ENCODE results near the gene ULK3. TPM values are rescaled to one million over a fixed set of nuclear protein-coding genes. Genes with fewer than 3 reads are reported as not detected.

ULK3 gene
- polyA plus RNA-seq, 2 of the 4 experiments (the other 2 are of a cell fraction), result 28.1 to 48.9 TPM

DNA sequence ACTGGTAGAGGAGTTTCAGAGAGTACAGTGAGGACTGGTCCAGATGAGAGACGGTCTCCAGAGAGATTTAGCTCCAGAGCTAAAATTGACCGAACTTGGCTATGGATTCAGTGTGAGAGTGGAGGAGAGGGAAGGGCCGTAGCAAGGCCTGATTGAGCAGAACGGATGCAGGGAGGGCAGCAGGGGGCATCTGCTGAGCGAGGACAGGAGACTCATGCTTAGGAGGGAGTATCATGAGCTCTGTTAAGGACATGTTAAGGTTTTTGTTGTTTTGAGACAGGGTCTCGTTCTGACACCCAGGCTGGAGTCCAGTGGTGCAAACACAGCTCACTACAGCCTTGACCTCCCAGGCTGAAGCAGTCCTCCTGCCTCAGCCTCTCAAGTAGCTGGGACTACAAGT is 38.0 kb downstream of the ULK3 start:
- CTCF ChIA-PET, result interaction anchor here (1.2 to 66.7 kb wide), 3 partner anchors 14 to 165 kb away, joined by 3 to 1908 read pairs (median 1908); partner anchors contain the start of genes CPLX3, CSK, LMAN1L and ULK3
- Histone ChIP-seq H3K4me1 (peaks cover 2% of the 10 kb centered on the region; the same call in 1 of the 3 replicates), H3K27ac (no peak overlapping the region), H3K9me3 (no peaks in the 10 kb centered on the region), H3K4me2 (no peak overlapping the region), H3K4me3 (no peak overlapping the region)
- DNase-seq (ENCODE audit: low read depth in 1 of 2, low spot score in 1 of 2) (no peak), ATAC-seq (no peak), FAIRE-seq (no peak)
- POLR2A ChIA-PET, result no interaction called here
- WGBS (ENCODE audit: missing lambda C conversion rate), result 93% methylated on average over 6 of the region's 6 CpGs
- TF ChIP-seq NR3C1 (IDR thresholded peaks at IDR 0.05) (no peak), POLR2AphosphoS2 (conservative IDR thresholded peaks at IDR 0.05; ENCODE audit: low read length) (no peak), CBX2 (IDR thresholded peaks at IDR 0.05; ENCODE audit: borderline replicate concordance, low read depth) (no peak), NFE2L2 (conservative IDR thresholded peaks at IDR 0.05; ENCODE audit: low read length) (no peak), SMC3 (IDR thresholded peaks at IDR 0.05) (no peak), ZNF302 (CRISPR knock-in tag; IDR thresholded peaks at IDR 0.05) (no peak)

DNA sequence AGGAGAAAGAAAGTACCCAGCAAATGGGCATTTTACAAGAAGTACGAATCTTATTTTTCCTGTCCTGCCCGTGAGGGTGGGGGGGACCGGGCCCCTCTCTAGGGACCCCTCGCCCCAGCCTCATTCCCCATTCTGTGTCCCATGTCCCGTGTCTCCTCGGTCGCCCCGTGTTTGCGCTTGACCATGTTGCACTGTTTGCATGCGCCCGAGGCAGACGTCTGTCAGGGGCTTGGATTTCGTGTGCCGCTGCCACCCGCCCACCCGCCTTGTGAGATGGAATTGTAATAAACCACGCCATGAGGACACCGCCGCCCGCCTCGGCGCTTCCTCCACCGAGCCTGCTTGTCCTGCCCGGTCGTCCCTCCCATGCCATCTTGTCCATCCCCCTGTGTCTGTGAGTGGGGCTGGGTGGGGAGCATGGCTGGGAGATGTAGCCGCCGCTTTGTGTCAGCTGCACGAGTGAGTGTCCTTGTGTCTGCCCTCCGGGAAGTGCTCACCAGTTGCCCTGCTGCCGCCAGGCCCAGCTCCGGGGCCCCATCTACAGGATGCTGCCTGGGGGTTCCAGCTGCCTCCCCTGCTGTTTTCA is 40.0 kb downstream of the ULK3 start:
- Histone ChIP-seq H3K4me1 (peaks cover 3% of the 10 kb centered on the region; the same call in 1 of the 3 replicates), H3K27ac (no peak overlapping the region), H3K9me3 (no peaks in the 10 kb centered on the region), H3K4me2 (no peak overlapping the region), H3K4me3 (no peak overlapping the region)
- ChIA-PET POLR2A (no interaction called here), CTCF (interaction anchor here (0.6 to 66.7 kb wide), 3 partner anchors 12 to 1722 kb away, joined by 3 to 1908 read pairs (median 1908); partner anchors contain the start of genes CPLX3, CSK, LMAN1L and ULK3)
- no peak for ATAC-seq
- no peak for TF ChIP-seq PHF8 (IDR thresholded peaks at IDR 0.05; ENCODE audit: borderline replicate concordance, low read depth)
- TF ChIP-seq CBX2 (IDR thresholded peaks at IDR 0.05; ENCODE audit: borderline replicate concordance, low read depth), result no peak
- no peak for TF ChIP-seq POLR2AphosphoS2 (conservative IDR thresholded peaks at IDR 0.05; ENCODE audit: low read length)
- TF ChIP-seq JUNB (IDR thresholded peaks at IDR 0.05), result no peak
- no peak for TF ChIP-seq EHF (CRISPR knock-in tag; IDR thresholded peaks at IDR 0.05)
- TF ChIP-seq NFE2L2 (conservative IDR thresholded peaks at IDR 0.05; ENCODE audit: low read length), result no peak
- no peak for TF ChIP-seq SMC3 (IDR thresholded peaks at IDR 0.05)
- no peak for FAIRE-seq
- WGBS (ENCODE audit: missing lambda C conversion rate), result 94% methylated on average over 31 of the region's 31 CpGs
- DNase-seq (ENCODE audit: low read depth in 1 of 2, low spot score in 1 of 2), result no peak

DNA sequence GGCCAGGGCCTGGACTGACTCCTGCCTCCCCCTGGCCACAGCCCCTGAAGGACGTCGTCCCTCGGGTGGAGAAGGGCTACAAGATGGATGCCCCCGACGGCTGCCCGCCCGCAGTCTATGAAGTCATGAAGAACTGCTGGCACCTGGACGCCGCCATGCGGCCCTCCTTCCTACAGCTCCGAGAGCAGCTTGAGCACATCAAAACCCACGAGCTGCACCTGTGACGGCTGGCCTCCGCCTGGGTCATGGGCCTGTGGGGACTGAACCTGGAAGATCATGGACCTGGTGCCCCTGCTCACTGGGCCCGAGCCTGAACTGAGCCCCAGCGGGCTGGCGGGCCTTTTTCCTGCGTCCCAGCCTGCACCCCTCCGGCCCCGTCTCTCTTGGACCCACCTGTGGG is 40.7 kb downstream of the ULK3 start:
- FAIRE-seq (no peak), ATAC-seq (no peak)

More for the DNA sequence above, 40.7 kb downstream of the ULK3 start:
- no peak for TF ChIP-seq NFE2L2 (conservative IDR thresholded peaks at IDR 0.05; ENCODE audit: low read length)
- no peak for TF ChIP-seq TFCP2L1 (CRISPR knock-in tag; IDR thresholded peaks at IDR 0.05)
- TF ChIP-seq KDM1A (IDR thresholded peaks at IDR 0.05; ENCODE audit: low read depth), result no peak
- TF ChIP-seq ZC3H11A (IDR thresholded peaks at IDR 0.05), result no peak
- no peak for TF ChIP-seq RCOR1 (IDR thresholded peaks at IDR 0.05; ENCODE audit: low read depth, low read length)
- TF ChIP-seq, protein P1, sequence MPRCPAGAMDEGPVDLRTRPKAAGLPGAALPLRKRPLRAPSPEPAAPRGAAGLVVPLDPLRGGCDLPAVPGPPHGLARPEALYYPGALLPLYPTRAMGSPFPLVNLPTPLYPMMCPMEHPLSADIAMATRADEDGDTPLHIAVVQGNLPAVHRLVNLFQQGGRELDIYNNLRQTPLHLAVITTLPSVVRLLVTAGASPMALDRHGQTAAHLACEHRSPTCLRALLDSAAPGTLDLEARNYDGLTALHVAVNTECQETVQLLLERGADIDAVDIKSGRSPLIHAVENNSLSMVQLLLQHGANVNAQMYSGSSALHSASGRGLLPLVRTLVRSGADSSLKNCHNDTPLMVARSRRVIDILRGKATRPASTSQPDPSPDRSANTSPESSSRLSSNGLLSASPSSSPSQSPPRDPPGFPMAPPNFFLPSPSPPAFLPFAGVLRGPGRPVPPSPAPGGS (IDR thresholded peaks at IDR 0.05), result no peak
- no peak for TF ChIP-seq CHD4 (IDR thresholded peaks at IDR 0.05; ENCODE audit: borderline replicate concordance)
- no peak for TF ChIP-seq CBX8 (IDR thresholded peaks at IDR 0.05)
- TF ChIP-seq PHF8 (IDR thresholded peaks at IDR 0.05; ENCODE audit: borderline replicate concordance, low read depth), result no peak
- TF ChIP-seq HOXB13 (CRISPR knock-in tag; IDR thresholded peaks at IDR 0.05; ENCODE audit: low read depth), result no peak
- no peak for TF ChIP-seq ZFP36 (IDR thresholded peaks at IDR 0.05; ENCODE audit: borderline replicate concordance, partially characterized antibody)
- TF ChIP-seq, protein P2, sequence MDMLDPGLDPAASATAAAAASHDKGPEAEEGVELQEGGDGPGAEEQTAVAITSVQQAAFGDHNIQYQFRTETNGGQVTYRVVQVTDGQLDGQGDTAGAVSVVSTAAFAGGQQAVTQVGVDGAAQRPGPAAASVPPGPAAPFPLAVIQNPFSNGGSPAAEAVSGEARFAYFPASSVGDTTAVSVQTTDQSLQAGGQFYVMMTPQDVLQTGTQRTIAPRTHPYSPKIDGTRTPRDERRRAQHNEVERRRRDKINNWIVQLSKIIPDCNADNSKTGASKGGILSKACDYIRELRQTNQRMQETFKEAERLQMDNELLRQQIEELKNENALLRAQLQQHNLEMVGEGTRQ (IDR thresholded peaks at IDR 0.05), result no peak
- TF ChIP-seq JUN (IDR thresholded peaks at IDR 0.05), result no peak
- TF ChIP-seq MYC (IDR thresholded peaks at IDR 0.05; ENCODE audit: borderline replicate concordance, low read length), result no peak
- no peak for TF ChIP-seq CEBPB (IDR thresholded peaks at IDR 0.05)
- no peak for TF ChIP-seq HOXA7 (CRISPR knock-in tag; IDR thresholded peaks at IDR 0.05)
- POLR2A ChIA-PET, result no interaction called here
- no peak overlapping the region for H3K4me2 ChIP-seq
- H3K4me1 ChIP-seq, result peaks cover 3% of the 10 kb centered on the region; the same call in 1 of the 3 replicates
- WGBS (ENCODE audit: missing lambda C conversion rate), result 97% methylated on average over 17 of the region's 20 CpGs
- DNase-seq (ENCODE audit: low read depth in 1 of 2, low spot score in 1 of 2), result no peak
- no peak overlapping the region for H3K27ac ChIP-seq
- H3K9me3 ChIP-seq, result no peaks in the 10 kb centered on the region
- CTCF ChIA-PET, result interaction anchor here (65.6 to 66.7 kb wide), 2 partner anchors 11 to 17 kb away, joined by 1908 read pairs; partner anchors contain the start of genes CPLX3, CSK, LMAN1L and ULK3
- no peak overlapping the region for H3K4me3 ChIP-seq
